ENCODE measurements around the gene IL1RAPL1. TPM values are rescaled to one million over a fixed set of nuclear protein-coding genes. Genes with fewer than 3 reads are reported as not detected.
"Not testable (repeated sequence)": the region's sequence is repeated elsewhere in the genome, so short reads cannot be mapped to it uniquely, and the experiment has no call there.

Gene IL1RAPL1
- total and polyA plus RNA-seq, 2 experiments from 2014 or later = 0.18 to 0.49 TPM

GRCh38 chrX:28756647-28757046 is 169.4 kb downstream of the IL1RAPL1 start (continued):
- TF ChIP-seq ZNF462 (CRISPR knock-in tag; IDR thresholded peaks at IDR 0.05) (no peak), EZH2 (IDR thresholded peaks at IDR 0.05; ENCODE audit: low read depth, unreplicated experiment) (no peak), ZNF114 (CRISPR knock-in tag; IDR thresholded peaks at IDR 0.05) (no peak), EZH2phosphoT487 (IDR thresholded peaks at IDR 0.05; ENCODE audit: unreplicated experiment) (no peak), ZNF331 (CRISPR knock-in tag; IDR thresholded peaks at IDR 0.05; ENCODE audit: low read depth) (no peak)

DNA sequence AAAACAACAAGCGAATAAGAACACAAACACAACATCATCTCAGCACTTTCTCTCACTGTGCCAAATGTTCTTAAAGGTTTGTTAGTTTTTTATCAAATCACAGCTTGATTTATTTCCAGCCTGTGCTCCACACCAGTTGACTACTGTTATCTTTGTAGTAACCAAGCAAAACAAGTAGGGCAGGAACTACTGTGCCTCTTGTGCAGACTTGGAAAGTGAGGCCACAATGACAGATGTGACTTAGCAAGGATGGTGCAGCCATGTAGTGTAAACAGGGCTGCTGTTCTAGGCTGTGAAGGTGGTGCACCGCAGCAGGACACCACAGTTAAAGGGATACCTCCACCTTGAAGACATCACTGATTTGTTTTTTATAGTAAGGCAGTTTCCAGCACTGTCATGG is 170.0 kb downstream of the IL1RAPL1 start:
- Mint-ChIP-seq H3K4me1 (no peaks in the 10 kb centered on the region), H3K36me3 (ENCODE audit: low read depth) (no peaks in the 10 kb centered on the region), H3K4me3 (no peak overlapping the region), H3K27me3 (ENCODE audit: insufficient read depth, low read depth, poor library complexity) (no peaks in the 10 kb centered on the region), H3K27ac (no peak overlapping the region), H3K9me3 (no peaks in the 10 kb centered on the region)
- H3K27me3 ChIP-seq (ENCODE audit: insufficient read depth) = no peaks in the 10 kb centered on the region
- TF ChIP-seq EZH2 (IDR thresholded peaks at IDR 0.05; ENCODE audit: low read depth, unreplicated experiment) = no peak
- no peak for TF ChIP-seq ZNF331 (CRISPR knock-in tag; IDR thresholded peaks at IDR 0.05; ENCODE audit: low read depth)
- TF ChIP-seq JUNB (IDR thresholded peaks at IDR 0.05; ENCODE audit: unreplicated experiment) = no peak
- H3K4me2 ChIP-seq = no peak overlapping the region
- no peaks in the 10 kb centered on the region for H3K79me2 ChIP-seq (replicated peaks; ENCODE audit: insufficient read depth)
- no peaks in the 10 kb centered on the region for H3K4me1 ChIP-seq (ENCODE audit: insufficient read depth)
- no peak for DNase-seq (ENCODE audit: low spot score)
- no peak overlapping the region for H3K27ac ChIP-seq (ENCODE audit: low read depth)
- no peaks in the 10 kb centered on the region for H3K36me3 ChIP-seq (ENCODE audit: insufficient read depth)
- no peak overlapping the region for H3K4me3 ChIP-seq
- H3K9me2 ChIP-seq (ENCODE audit: insufficient read depth) = no peaks in the 10 kb centered on the region
- H3F3A ChIP-seq (replicated peaks; ENCODE audit: low read depth) = no peaks in the 10 kb centered on the region
- H2AFZ ChIP-seq = no peak overlapping the region
- H4K20me1 ChIP-seq (replicated peaks; ENCODE audit: insufficient read depth) = no peaks in the 10 kb centered on the region
- ATAC-seq = no peak

- not testable (repeated sequence) for H3K27ac Mint-ChIP-seq; H3K27me3 ChIP-seq (ENCODE audit: insufficient read depth); H3K36me3 Mint-ChIP-seq (ENCODE audit: low read depth)
These were observed 179.3 kb downstream of the IL1RAPL1 start for GRCh38 chrX:28766561-28766960.

More at GRCh38 chrX:28766561-28766960, 179.3 kb downstream of the IL1RAPL1 start:
- not testable (repeated sequence) for H3K79me2 ChIP-seq (replicated peaks; ENCODE audit: insufficient read depth); ATAC-seq; H3K4me3 Mint-ChIP-seq; H3K4me2 ChIP-seq; H4K20me1 ChIP-seq (replicated peaks; ENCODE audit: insufficient read depth); H3K4me1 Mint-ChIP-seq; DNase-seq (ENCODE audit: low spot score); H3K9me2 ChIP-seq (ENCODE audit: insufficient read depth); H3K9me3 Mint-ChIP-seq; H3K27ac ChIP-seq (ENCODE audit: low read depth); H2AFZ ChIP-seq; H3K27me3 Mint-ChIP-seq (ENCODE audit: insufficient read depth, low read depth, poor library complexity); H3F3A ChIP-seq (replicated peaks; ENCODE audit: low read depth); H3K36me3 ChIP-seq (ENCODE audit: insufficient read depth); H3K4me3 ChIP-seq; H3K4me1 ChIP-seq (ENCODE audit: insufficient read depth)

All from GM23338 (cell line).